NCI-H345 (cell line): Measurements from ENCODE around the gene SMC6.

Source experiments
- DNase-seq: peaks from one replicate; lab custom pipeline; 2025; lab: John Stamatoyannopoulos, UW

The SMC6 gene

DNA sequence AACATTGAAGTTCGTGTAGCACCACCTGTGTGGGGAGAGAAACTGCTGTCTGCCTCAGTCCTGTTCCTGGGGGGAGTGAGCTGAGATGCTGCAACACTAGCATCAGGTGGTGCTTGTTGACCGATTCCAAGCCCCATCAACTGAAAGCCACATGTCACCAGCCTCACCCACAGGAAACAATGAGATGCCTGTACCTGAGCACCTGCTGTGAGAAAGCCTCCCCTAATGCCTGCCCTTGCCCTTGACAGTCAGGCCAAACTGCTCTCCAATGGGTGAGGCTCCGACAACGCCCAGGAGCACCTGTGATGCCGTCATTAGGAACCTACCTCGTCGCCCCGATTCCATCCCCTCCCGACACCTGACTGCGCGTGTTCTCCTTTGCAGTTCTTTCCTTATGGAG is 104.6 kb downstream of the SMC6 start:
- no peak for DNase-seq

DNA sequence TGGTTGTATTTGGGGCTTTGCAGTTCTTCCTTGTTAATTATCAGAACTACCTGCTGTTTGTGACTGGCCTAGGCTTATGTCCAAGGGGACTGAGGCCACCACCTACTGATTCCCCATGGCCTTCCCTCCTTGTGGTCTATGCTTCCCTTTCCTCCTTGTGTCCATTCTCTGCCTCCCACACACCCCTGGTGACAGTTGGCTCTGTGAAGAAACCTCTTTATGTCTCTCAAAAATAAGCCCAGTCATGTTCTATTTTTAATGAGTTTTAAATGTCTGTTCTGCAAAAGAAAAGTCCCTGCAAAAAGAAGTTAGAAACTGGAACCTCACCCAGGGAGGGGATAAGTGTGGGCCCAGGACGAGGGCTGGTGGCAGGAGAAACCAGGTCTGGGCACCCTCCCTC is 105.0 kb downstream of the SMC6 start:
- DNase-seq, result no peak

DNA sequence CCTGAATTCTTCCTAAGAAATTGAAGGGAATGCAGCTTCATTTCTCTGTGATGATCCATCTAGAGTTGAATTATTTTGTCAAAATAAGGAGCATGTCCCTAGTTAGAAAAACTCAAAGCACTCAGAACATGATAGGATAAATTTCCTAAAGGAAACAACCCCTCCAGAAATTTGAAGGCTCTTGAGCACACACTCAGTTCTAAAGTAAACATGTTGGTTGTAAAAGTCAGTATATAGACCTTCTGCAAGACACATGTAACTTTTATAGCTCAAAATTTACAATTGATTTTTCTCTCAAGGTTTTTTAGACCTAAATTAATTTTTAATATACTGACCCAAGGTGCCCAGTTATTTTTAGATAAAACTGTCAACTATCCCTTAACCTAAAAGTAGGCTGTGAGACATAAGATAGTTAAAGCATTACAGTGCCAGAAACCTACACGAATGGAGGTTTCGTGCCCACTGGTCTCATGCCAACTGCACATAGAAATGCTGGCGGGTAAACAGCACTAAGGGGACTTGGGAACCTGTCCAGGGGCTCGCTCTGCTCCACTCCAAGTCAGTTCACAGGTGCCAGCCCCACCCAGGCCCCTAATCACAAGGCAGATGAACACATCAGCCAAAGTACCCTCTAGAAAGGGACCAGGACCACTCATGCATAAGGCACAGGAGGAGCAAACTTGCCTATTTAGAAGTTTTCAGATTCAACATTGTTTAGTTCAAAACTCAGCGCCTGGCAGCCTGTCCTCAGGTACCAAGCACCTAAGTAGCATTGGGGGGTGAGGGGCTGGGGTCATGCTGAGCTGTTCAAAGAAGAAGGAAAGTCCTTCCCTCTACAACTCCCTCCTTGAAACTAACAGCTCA is 106.5 kb downstream of the SMC6 start:
- DNase-seq, result peak; percentile 67

DNA sequence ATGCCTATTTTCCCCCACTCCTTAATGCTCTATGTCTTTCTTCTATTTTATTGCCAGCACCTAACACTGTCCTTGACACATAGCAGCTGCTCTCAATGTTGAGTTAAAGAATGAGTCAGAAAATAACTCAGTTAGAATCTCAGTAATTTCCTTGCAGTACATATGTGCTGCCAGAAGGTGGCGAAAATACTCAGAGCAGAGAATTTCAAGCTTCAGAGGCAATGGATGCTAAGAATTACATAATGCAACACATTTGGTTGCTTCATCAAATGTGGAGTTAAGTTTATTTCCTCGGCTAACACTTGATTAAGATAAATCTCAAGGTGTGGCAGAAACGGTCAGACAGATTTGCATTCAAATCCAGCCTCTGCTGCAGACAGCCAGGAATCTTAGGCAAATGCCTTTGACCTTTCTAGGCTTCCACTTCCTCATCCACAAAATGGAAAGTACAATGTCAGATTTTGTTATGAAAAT is 107.5 kb downstream of the SMC6 start:
- DNase-seq, result peak; percentile 68

DNA sequence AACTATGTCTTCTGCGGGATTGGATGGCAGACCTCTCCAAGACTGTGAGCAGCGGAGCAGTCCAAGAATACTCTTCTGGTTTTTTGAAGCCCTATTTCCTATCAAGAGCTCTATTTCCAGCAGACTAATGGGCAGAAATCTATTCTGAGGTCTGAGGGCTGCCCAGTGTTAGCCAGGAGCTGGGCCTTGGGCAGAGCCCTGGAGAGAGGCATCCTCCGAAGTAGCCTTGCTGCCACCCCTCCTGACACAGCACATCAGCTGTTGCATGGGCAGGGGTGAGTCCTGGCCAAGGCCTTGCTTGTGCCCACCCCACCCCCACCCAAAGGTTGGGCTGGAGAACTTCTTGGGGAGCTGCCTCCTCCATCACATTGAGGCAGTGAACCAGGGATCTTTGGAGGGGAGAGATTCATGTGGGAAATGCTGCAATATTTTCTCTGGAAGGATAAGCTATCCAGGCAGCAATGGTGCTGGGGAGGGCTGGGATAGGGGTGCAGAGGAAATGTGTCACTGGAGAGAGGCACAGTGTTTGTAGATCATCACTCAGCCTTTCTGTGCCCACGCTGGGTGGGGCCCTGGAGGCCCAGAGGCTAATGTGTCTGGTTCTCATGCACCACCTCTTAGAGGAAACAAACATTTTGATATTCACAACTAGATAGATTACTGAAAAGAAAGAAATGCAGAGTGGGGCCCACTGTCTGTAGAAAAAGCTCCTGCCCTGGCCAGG is 108.5 kb downstream of the SMC6 start:
- DNase-seq, result no peak

DNA sequence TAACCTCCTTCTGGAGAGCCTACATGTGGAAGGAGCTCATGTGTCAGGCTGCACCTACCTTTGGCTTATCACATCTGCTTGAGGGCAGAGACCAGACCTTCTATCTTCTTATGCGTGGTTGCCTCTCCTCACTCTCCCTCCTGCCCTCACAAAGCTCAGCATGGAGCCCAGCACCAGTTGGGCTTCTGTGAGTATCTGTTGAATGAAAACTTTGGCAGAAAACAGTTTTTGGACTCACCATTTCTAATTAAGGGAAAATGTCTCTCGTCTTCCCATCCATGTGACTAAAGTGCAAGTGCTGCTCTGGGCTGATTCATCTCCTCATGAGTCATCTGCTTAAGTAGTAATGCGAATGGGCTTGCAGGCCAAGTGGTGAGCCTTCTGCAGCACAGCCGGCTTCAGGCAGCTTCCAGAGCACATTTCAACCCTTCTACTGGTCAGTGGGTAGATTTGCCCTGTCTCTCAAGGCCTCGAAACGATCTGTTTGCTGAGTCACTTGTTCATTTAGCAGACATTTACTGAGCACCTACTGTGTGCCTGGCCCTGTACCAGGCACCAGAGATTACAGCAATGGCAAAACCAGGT is 110.5 kb downstream of the SMC6 start:
- no peak for DNase-seq

DNA sequence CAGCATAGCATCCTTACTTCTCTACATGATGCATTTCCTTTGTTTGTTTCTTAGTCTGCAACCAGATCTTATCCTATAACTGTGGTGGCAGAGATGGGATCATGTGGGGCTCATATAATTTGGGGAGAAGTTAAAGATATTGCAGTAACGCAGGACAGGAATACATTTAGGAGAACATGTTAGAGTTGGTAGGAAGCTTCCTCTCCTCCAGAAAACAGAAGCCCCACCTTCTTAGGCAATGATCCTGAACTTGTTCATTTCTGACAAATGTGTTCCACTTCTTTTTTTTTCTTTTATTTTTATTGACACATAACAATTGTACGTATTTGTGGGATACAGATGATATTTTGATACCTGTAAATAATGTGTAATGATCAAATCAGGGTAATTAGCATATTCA is 113.2 kb downstream of the SMC6 start:
- DNase-seq, result no peak

DNA sequence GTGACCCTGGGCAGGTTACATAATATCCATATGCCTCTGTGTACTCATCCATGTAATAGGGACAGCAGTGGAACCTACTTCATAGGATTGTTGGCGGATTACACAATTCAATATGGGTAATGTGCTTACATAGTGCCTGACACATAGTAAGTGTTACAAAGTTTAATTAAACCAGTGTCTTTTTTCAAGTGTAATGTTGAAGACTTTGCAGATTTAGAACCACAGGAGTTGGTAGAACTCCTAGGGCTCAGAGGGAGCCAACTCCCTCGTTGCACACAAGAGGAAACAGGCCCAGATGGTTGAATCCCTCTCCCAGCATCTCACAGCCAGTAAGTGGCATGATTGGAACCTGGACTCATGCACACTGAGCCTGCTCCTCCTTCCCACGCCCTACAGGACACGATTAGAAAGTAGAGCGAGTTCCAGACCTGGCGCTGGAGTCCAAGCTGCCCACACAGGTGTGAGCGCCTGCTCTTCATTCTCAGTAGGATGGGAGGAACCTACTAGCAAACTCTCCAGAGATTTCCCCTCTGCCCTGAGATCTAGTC is 115.3 kb downstream of the SMC6 start:
- no peak for DNase-seq

DNA sequence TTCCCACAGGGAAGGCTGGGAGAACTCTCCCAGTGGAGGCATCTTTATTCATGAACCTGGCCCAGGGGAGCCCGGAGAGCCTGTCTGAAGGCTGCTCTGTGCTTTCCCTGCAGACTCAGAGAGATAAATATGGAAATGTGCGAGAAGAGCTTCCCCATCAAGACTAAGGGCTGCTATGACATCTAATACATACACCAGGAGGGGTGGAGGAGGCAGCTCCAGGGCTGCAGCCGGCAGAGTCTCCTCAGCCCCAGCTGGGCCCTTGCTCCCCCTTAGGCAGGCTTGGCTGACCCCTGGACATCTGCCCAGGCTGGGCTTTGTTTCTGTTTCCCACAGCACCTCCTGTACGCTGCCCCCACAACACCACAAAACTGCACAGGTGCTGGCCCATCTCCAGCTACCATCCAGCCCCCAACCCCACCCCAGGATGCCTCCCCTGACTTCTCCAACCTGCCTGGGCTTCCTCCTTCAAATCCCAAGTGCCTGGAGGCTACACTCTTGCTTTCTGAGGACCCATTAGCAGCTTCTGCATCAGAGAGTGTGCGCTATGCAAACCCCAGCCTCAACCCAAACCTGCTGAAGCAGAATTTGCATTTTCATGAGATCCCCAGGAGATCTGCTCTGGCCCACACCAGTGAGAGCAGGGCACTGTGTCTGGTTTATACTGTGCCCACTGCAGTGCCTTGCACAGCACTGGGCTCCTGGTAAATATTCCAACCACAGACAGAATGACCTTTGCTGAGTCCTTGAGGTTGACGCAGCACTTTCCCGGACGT is 116.3 kb downstream of the SMC6 start:
- no peak for DNase-seq

DNA sequence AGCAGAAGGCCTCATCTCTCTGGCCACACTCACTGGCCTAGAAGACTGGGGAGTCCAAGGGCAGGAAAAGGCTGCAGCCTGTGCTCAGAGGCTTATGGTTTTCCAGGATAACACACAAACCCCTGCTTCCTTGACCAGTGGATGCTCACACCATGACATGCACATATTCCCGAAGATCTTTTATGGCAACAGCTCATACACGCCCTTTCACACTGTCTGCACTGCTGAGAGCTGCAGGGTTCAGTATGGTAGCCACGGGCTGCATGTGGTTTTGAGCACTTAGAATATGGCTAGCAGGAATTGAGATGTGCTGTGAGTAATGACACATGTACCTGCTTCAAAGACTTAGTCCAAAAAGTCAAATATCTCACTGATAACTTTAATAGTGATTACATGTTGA is 117.4 kb downstream of the SMC6 start:
- no peak for DNase-seq

DNA sequence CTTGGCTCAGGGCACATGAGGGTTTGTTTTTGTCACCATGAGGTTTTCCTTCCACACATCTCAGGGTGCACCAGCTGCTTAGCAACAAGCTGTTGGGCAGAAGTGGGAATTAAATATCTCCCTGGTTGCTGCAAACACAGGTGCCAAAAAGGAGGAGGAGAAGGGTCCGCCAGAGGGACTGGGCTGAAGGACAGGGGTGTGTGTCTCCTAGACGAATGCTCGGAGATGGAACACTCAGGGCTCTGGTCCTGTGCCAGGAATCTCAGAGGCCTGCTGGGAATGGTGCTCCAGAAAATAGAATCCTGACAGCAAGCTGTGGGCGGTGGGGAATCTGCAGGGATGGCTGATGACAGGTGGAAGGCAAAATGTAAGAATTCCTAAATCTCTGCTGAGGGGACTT is 118.6 kb downstream of the SMC6 start:
- peak; percentile 61 for DNase-seq

DNA sequence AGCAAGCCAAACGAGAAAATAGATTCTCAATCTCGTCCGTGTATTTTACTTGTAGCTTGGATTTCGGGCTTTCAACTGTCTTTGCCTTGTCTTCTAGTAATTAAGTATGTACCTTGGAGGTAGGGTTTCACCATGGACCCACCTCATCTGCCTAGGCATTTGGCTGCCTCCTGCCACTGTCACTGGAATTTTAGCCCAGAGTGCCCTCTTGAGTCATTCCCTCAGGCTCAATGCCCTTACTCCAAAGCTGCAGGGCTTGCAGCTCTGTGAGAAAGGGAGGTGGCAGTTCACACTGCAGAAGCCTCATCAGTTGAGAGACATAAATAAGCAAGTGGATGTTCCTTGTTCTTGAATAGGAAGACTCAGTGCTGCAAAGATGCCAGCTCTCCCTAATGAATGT is 123.5 kb downstream of the SMC6 start:
- DNase-seq, result no peak

DNA sequence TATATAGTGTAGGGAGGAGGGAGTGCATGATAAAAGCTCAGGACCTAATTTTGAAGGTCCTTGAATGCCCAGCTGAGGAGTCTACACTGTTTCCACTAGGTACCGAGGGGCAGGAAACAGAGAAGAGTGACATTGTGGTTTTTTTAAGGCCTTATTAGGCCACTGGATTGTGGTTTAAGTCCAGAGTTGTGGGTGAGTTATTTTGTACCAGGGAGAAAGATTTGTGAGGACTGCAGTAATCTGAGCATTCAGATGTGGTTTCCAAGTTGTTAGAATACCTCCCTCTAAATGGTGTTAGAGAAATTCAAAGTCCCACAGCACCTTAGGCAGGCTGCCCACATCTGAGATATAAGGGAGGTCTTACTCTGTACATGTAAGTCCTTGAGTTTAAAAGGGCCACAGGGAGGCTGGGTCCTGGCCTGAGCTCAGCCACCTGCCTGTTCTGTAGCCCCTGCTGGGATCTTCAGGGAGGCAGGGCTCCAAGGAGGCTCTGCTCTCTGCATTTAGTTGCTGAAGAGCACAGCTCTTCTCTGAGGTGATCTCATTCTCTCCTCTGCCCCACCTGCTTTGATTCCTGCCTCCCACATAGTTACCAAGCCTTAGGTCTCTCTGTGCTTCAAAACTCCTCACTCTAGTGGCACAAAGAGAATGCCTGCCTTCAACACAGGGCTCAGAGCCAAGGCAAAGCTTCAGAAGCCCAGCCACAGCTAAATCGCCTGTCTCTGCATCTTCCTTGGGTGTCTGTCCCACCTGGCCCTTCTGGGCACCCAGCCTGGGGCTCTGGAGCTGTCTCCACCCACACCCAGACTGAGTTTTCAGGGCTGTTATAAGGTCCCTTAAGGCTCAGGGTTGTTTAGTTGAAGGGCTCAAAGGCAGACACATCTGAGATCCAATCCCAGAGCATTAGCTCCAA is 125.0 kb downstream of the SMC6 start:
- no peak for DNase-seq

DNA sequence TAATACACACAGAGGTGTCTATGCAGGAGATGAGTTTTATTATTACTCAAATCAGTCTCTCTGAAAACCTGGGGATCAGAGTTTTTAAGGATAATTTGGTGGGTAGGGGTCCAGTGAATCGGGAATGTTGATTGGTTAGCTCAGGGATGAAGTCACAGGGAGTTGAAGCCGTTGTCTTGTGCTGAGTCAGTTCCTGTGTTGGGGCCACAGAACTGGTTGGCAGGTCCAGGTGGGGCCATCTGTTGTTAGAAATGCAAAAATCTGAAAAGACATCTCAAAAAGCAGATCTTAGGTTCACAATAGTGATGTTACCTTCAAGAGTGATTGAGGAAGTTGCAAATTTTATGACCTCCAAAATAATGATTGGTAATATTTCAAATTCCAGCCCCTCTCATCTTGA is 126.2 kb downstream of the SMC6 start:
- no peak for DNase-seq

DNA sequence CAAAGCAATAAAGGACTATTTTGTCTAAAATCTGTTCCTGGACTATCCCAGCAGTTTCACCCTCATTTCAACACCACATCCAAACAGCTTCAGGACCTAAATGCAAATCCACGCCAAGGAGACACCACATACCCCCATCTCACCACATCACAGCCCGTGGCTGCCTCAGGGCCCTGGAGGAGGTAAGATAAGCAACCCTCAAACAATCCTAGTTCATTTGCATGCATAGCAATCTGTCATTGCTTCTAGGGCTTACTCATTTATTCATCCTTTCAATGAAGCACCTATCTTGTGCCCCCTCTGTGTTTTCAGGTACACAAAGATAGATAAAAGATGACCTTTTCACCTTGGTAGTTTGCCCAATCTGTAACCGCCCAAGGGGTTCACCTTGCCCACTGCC is 126.6 kb downstream of the SMC6 start:
- DNase-seq, result no peak

DNA sequence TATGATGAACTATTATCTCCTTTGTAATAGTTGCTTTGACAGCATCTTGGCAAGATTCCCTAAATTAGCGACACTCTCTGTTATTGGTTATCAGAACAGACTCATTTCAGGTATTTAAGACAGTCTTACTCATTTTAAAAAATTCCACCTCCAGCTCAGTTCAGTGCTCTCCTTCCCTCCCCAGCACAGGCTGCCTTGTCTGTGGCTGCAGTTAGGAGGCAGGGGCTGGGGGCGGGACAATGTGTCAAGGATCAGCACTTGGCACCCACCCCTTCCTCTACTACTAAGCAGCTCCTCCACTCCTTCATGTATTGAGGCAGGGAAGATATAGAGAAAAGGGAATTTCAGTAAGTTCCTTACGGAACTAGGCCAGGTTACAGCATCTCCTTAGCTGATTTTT is 128.2 kb downstream of the SMC6 start:
- no peak for DNase-seq

DNA sequence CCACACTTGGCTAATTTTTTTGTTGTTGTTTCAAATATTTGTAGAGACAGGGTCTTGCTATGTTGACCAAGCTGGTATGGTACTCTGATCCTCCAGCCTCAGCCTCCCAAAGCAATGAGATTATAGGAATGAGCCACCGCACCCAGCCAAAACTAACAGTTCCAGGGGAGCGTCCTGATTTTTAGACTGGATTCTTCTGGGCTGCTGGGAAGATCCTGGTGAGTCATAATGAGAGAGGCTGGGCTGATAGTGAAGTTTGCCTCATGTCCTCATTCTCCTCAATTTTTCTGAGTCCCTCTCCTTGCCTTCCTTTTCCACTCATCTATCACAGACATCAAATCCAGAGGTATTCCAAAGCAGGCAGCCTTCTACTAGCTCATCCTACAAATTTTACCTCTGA is 131.8 kb downstream of the SMC6 start:
- no peak for DNase-seq

DNA sequence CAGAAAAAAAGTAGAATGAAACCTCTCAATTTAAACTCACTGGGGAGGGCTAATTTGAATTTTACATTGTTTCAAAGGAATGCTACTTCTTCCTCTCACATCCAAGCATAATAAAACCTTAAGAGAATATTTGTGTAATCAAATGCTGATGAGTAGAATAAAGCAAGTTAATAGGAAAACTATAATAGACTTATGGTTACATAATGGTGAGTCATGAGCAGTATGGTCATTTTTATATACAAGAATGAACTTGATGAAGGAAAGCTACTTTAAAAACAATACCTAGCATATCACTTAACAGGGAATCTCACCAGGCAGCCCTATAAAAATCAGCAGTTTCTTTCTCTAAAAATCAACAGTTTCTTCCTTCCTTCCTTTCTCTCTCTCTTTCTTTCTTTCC is 132.8 kb downstream of the SMC6 start:
- no peak for DNase-seq

DNA sequence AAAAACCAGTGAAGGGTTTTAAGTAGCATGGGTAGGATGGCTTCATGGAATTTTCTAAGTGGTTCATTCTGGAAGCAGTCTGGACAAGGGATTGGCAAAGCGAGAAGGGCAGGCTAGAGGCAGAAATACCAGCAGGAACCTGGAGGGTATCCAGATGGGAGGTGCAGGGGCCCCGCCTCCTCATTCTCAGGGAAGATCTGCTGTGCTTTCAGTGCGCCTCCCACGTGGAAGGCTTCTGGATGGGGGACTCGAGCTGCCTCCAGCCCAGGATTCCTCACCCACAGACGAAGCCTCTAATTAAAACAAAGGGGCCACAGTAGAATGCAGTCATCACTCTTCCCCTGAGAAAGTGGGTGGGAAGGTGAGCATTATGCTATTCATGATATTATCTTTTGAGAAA is 133.3 kb downstream of the SMC6 start:
- no peak for DNase-seq

DNA sequence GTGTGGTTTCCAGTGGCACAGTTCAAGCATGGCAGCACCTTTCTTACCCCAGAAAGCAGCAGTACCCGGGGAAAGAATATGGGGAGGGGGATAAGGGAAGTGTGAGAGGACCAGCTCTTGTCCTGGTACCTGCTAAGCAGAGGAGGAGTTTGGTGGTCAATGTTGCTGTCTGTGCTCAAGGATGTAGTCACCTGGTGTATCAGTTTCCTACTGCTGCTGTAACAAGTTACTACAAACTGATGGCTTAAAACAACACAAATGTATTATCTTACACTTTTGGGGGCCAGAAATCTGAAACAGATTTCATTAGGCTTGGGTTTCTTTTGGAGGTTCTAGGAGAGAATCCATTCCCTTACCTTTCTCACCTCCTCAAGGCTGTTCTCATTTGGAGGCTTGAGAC is 135.7 kb downstream of the SMC6 start:
- no peak for DNase-seq

DNA sequence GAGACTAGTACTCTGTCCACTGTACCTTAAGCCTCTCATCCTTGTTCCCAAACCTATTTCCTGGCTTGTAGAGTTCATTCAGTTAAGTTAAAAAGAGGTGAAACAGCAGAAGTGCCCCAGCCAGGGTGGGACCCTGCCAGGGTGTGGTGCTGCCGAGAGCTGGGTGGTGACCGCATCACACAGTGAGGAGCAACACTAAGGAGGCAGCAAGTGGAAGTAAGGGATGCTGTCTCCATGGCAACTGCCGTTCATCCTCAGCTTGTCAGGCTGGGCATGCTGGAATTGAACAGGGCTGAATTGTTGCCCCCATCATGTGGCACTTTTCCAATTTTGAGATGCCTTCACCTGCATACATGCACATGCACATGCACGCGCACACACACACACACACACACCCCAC is 136.1 kb downstream of the SMC6 start:
- DNase-seq, result no peak
